Measurements from ENCODE around the gene CDH4.

DNA sequence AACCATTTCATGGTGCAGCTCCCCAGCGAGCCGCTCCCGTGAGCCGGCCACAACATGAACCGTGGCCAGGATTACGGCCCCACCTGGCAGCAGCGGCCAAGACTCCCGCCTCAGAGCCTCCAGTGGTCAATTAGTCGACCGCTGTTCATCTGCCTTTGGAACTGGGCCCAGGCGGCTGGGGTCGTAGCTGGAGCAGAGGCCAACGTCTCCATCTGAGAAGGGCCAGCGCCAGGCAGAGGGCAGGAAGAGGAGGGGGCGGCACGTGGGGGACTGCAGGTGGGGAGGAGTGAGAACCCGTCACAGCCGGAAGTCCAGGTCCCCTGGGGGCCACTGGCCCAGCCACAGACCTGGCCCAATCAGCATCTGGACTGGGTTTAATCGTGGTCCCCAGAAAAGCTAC lies 629.4 kb downstream of the CDH4 start:
- TF ChIP-seq EZH2 (IDR thresholded peaks at IDR 0.05; ENCODE audit: low read depth, low read length, severe bottlenecking): no peak
- TF ChIP-seq, protein P1, sequence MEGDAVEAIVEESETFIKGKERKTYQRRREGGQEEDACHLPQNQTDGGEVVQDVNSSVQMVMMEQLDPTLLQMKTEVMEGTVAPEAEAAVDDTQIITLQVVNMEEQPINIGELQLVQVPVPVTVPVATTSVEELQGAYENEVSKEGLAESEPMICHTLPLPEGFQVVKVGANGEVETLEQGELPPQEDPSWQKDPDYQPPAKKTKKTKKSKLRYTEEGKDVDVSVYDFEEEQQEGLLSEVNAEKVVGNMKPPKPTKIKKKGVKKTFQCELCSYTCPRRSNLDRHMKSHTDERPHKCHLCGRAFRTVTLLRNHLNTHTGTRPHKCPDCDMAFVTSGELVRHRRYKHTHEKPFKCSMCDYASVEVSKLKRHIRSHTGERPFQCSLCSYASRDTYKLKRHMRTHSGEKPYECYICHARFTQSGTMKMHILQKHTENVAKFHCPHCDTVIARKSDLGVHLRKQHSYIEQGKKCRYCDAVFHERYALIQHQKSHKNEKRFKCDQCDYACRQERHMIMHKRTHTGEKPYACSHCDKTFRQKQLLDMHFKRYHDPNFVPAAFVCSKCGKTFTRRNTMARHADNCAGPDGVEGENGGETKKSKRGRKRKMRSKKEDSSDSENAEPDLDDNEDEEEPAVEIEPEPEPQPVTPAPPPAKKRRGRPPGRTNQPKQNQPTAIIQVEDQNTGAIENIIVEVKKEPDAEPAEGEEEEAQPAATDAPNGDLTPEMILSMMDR (IDR thresholded peaks at IDR 0.05; ENCODE audit: control extremely low read depth in 1 of 3, insufficient read depth in 1 of 3, low read depth in 1 of 3, low read length in 3 of 3): no peak
- TF ChIP-seq POLR2A (IDR thresholded peaks at IDR 0.05; ENCODE audit: control extremely low read depth in 1 of 2, low read depth in 2 of 2, low read length in 2 of 2): no peak
- no peak for TF ChIP-seq POLR2AphosphoS5 (IDR thresholded peaks at IDR 0.05; ENCODE audit: low read depth, low read length)
- no peak for TF ChIP-seq TAF1 (IDR thresholded peaks at IDR 0.05; ENCODE audit: low read depth, low read length)
- no peak for TF ChIP-seq HDAC6 (IDR thresholded peaks at IDR 0.05; ENCODE audit: low read depth, low read length)

All from H1 (cell line).